ENCODE results near the gene DNTT.
A peak's percentile ranks its signal among the peaks of the same experiment; 100 is the strongest.

Gene DNTT

GRCh38 chr10:96338279-96338925, 34.2 kb downstream of the DNTT start:
- H3K9me3 Mint-ChIP-seq: no peaks in the 10 kb centered on the region
- no peak overlapping the region for H3K4me3 Mint-ChIP-seq
- H3K36me3 Mint-ChIP-seq (ENCODE audit: low read depth): no peaks in the 10 kb centered on the region
- peaks cover 4% of the 10 kb centered on the region for H3K27me3 Mint-ChIP-seq
- H3K27ac Mint-ChIP-seq: no peak overlapping the region
- H3K4me1 Mint-ChIP-seq: peaks cover 4% of the 10 kb centered on the region
- ATAC-seq: no peak
- DNase-seq: no peak

- Mint-ChIP-seq H3K4me1 (no peaks in the 10 kb centered on the region), H3K27ac (no peak overlapping the region), H3K36me3 (ENCODE audit: low read depth) (no peaks in the 10 kb centered on the region), H3K4me3 (no peak overlapping the region), H3K27me3 (no peaks in the 10 kb centered on the region), H3K9me3 (no peaks in the 10 kb centered on the region)
- ATAC-seq (no peak), DNase-seq (no peak)
Observed at GRCh38 chr10:96339383-96339782, 35.1 kb downstream of the DNTT start.

- no peaks in the 10 kb centered on the region for H3K27me3 Mint-ChIP-seq
Observed at GRCh38 chr10:96339956-96340904, 36.0 kb downstream of the DNTT start.

GRCh38 chr10:96341219-96342182, 37.3 kb downstream of the DNTT start:
- Mint-ChIP-seq H3K4me1 (no peaks in the 10 kb centered on the region), H3K4me3 (no peak overlapping the region), H3K9me3 (peaks cover 7% of the 10 kb centered on the region), H3K27me3 (peaks cover 4% of the 10 kb centered on the region), H3K27ac (no peak overlapping the region), H3K36me3 (ENCODE audit: low read depth) (no peaks in the 10 kb centered on the region)
- DNase-seq (no peak), ATAC-seq (peak; percentile 53)

More at GRCh38 chr10:96339956-96340904, 36.0 kb downstream of the DNTT start:
- peak; percentile 64 for DNase-seq
- peak; percentile 71 for ATAC-seq
- Mint-ChIP-seq H3K4me3 (no peak overlapping the region), H3K27ac (no peak overlapping the region), H3K9me3 (no peaks in the 10 kb centered on the region), H3K36me3 (ENCODE audit: low read depth) (no peaks in the 10 kb centered on the region), H3K4me1 (no peaks in the 10 kb centered on the region)

DNA sequence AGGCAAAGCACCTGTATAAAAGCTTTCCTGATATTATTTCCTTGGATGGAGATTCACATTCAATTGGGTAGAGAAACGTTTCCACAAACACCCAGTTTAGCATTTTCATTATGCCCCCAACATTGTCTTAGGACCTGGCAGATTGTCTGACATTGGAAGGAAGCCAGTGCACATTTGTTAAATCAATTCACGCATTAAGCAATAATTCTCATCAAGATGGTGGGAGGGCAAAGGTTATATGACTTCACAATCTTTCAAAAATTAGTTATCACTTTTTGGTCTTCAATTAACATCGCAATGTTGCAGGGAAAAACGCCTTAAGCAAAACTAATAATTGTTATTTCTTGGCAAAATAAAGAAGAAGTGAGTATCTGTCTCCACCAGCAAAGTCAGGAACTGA, 38.2 kb downstream of the DNTT start:
- DNase-seq (no peak), ATAC-seq (no peak)
- Mint-ChIP-seq H3K4me3 (no peak overlapping the region), H3K27ac (no peak overlapping the region), H3K4me1 (no peaks in the 10 kb centered on the region), H3K27me3 (peaks cover 4% of the 10 kb centered on the region), H3K36me3 (ENCODE audit: low read depth) (no peaks in the 10 kb centered on the region), H3K9me3 (peaks cover 8% of the 10 kb centered on the region)

GRCh38 chr10:96344178-96344577, 39.9 kb downstream of the DNTT start:
- H3K27ac Mint-ChIP-seq: no peak overlapping the region
- H3K27me3 Mint-ChIP-seq: peaks cover 4% of the 10 kb centered on the region
- H3K4me3 Mint-ChIP-seq: no peak overlapping the region
- no peak for DNase-seq
- no peaks in the 10 kb centered on the region for H3K4me1 Mint-ChIP-seq
- no peak for ATAC-seq
- H3K36me3 Mint-ChIP-seq (ENCODE audit: low read depth): no peaks in the 10 kb centered on the region
- H3K9me3 Mint-ChIP-seq: peaks cover 8% of the 10 kb centered on the region

DNA sequence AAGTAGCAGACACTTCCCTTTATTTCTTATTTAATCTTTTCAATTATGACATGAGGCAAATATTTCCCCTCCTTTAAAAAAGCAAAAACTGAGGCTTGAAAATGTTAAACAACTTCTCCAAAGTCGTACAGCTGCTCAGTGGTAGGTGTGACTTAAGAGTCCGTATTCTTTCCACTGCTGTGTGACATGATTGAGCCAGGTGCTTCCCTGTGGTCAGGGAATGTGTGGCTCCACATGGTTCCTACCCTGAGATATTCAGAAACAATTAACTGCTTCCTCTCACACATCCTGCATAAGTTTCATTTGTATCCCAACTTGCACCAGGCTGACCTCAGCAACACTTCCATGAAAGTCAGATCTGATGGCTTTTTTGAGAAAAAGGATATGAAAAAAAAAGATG, 41.0 kb downstream of the DNTT start:
- H3K27ac Mint-ChIP-seq: no peak overlapping the region
- no peaks in the 10 kb centered on the region for H3K4me1 Mint-ChIP-seq
- H3K27me3 Mint-ChIP-seq: peaks cover 4% of the 10 kb centered on the region
- DNase-seq (no peak), ATAC-seq (no peak)
- no peak overlapping the region for H3K4me3 Mint-ChIP-seq
- H3K36me3 Mint-ChIP-seq (ENCODE audit: low read depth): no peaks in the 10 kb centered on the region
- H3K9me3 Mint-ChIP-seq: peaks cover 8% of the 10 kb centered on the region

- no peaks in the 10 kb centered on the region for H3K4me1 Mint-ChIP-seq
- no peaks in the 10 kb centered on the region for H3K36me3 Mint-ChIP-seq (ENCODE audit: low read depth)
- H3K4me3 Mint-ChIP-seq: no peak overlapping the region
- no peak for ATAC-seq
- H3K27ac Mint-ChIP-seq: no peak overlapping the region
- peaks cover 8% of the 10 kb centered on the region for H3K9me3 Mint-ChIP-seq
- no peak for DNase-seq
- H3K27me3 Mint-ChIP-seq: peaks cover 4% of the 10 kb centered on the region
Observed at GRCh38 chr10:96346295-96346694, 42.1 kb downstream of the DNTT start.

GRCh38 chr10:96352027-96352426, 47.8 kb downstream of the DNTT start:
- ATAC-seq (no peak), DNase-seq (no peak)
- H3K4me1 Mint-ChIP-seq: no peaks in the 10 kb centered on the region
- no peak overlapping the region for H3K4me3 Mint-ChIP-seq
- H3K36me3 Mint-ChIP-seq (ENCODE audit: low read depth): no peaks in the 10 kb centered on the region
- H3K27ac Mint-ChIP-seq: no peak overlapping the region
- peaks cover 4% of the 10 kb centered on the region for H3K27me3 Mint-ChIP-seq
- no peaks in the 10 kb centered on the region for H3K9me3 Mint-ChIP-seq

- no peaks in the 10 kb centered on the region for H3K4me1 Mint-ChIP-seq
- no peaks in the 10 kb centered on the region for H3K36me3 Mint-ChIP-seq (ENCODE audit: low read depth)
- no peaks in the 10 kb centered on the region for H3K9me3 Mint-ChIP-seq
- H3K4me3 Mint-ChIP-seq: no peak overlapping the region
- DNase-seq (no peak), ATAC-seq (no peak)
- no peak overlapping the region for H3K27ac Mint-ChIP-seq
- peaks cover 6% of the 10 kb centered on the region for H3K27me3 Mint-ChIP-seq
Observed at GRCh38 chr10:96352582-96352981, 48.3 kb downstream of the DNTT start.

DNA sequence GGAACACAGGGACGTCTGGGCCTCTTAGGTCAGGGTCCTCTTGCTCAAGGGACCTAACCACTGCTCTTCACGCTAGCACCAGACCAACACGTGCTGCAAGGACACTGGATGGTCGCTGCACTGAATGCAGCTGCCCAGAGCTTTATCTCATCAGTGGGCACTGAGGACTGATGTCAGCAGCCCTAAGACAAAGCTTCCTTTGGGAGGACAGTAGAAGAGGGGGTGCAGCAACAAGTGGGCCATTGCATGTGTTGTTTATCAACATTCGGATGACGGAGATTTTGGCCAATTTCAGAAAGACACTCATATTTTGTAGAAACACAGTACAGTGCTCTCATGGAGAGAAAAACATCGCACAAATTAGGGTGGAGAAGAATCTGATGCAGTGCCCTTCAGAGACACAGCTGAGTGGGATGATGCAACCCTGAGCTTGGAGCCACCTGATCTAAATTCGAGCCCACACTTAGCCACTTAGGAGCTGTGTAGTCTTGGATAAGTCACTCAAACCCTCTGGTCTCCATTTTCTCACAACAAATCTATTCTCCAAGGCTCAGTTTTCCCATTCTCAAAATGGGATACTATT, 52.9 kb downstream of the DNTT start:
- DNase-seq (no peak), ATAC-seq (no peak)
- Mint-ChIP-seq H3K4me1 (no peaks in the 10 kb centered on the region), H3K27ac (no peak overlapping the region), H3K36me3 (ENCODE audit: low read depth) (no peaks in the 10 kb centered on the region), H3K27me3 (peaks cover 10% of the 10 kb centered on the region), H3K9me3 (no peaks in the 10 kb centered on the region), H3K4me3 (no peak overlapping the region)

- Mint-ChIP-seq H3K27ac (no peak within 1 kb of the TSS), H3K27me3 (peaks cover 9% of the 10 kb centered on the region), H3K4me3 (no peak within 1 kb of the TSS), H3K36me3 (ENCODE audit: low read depth) (no peaks in the 10 kb centered on the region), H3K4me1 (no peaks in the 10 kb centered on the region), H3K9me3 (no peaks in the 10 kb centered on the region)
- ATAC-seq: no peak
- no peak for DNase-seq
Observed at GRCh38 chr10:96358851-96359540, 54.8 kb downstream of the DNTT start, which contains the start of gene OPALIN. TSS of gene OPALIN (minus strand) at chr10:96359002. CDS start at chr10:96358896, 106 bp downstream.

DNA sequence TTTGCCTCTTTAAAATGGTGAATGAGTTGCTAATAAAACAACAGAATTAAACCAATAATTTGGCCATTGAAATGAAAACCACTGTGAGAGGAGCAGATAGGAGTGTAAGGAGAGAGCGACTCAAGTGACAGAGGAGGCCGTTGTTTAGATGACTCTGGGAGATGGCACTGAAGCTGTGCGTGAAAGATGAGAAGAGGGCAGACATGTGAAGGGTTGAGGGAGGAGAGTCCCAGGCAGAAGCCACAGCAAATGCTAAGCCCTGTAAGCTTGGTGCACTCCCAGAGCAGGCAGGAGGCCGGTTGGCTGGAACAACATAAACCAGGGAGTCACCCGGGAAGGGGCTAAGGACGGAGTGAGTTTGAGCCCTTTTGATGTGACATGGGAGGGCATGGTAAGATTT, 55.4 kb downstream of the DNTT start:
- H3K27ac Mint-ChIP-seq: no peak overlapping the region
- no peak for ATAC-seq
- peaks cover 9% of the 10 kb centered on the region for H3K27me3 Mint-ChIP-seq
- no peaks in the 10 kb centered on the region for H3K36me3 Mint-ChIP-seq (ENCODE audit: low read depth)
- DNase-seq: no peak
- no peaks in the 10 kb centered on the region for H3K9me3 Mint-ChIP-seq
- no peaks in the 10 kb centered on the region for H3K4me1 Mint-ChIP-seq
- H3K4me3 Mint-ChIP-seq: no peak overlapping the region
